ENCODE results near the gene NAIP.
"Not testable (repeated sequence)": the region's sequence is repeated elsewhere in the genome, so short reads cannot be mapped to it uniquely, and the experiment has no call there.

DNA sequence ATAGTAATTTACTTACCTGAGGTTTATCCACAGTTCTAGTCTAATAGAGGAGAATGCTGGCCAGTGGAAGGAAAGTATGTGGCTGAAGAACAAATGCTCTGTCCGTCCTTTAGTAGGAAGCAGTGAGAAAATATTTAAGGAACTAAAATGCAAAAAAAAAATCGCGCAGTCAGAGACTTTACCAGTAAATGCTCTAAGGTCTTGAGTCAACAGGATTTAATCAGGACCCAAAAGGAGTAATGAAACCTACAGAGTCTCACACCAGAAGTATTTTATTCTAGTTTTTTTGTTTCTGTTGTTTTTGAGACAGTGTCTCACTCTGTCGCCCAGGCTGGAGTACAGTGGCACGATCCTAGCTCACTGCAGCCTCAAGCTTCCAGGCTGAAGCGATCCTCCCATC is 4.5 kb downstream of the NAIP start:
- TF ChIP-seq, protein P1, sequence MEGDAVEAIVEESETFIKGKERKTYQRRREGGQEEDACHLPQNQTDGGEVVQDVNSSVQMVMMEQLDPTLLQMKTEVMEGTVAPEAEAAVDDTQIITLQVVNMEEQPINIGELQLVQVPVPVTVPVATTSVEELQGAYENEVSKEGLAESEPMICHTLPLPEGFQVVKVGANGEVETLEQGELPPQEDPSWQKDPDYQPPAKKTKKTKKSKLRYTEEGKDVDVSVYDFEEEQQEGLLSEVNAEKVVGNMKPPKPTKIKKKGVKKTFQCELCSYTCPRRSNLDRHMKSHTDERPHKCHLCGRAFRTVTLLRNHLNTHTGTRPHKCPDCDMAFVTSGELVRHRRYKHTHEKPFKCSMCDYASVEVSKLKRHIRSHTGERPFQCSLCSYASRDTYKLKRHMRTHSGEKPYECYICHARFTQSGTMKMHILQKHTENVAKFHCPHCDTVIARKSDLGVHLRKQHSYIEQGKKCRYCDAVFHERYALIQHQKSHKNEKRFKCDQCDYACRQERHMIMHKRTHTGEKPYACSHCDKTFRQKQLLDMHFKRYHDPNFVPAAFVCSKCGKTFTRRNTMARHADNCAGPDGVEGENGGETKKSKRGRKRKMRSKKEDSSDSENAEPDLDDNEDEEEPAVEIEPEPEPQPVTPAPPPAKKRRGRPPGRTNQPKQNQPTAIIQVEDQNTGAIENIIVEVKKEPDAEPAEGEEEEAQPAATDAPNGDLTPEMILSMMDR (IDR thresholded peaks at IDR 0.05) = not testable (repeated sequence)
- not testable (repeated sequence) for TF ChIP-seq POLR2A (IDR thresholded peaks at IDR 0.05)
